ENCODE measurements around the gene TRPV4. TPM values are rescaled to one million over a fixed set of nuclear protein-coding genes. Genes with fewer than 3 reads are reported as not detected.

TRPV4 gene
- total RNA-seq, 3 donors from 2014 or later: 0.43 to 0.92 (median 0.48) TPM

GRCh38 chr12:109785854-109786253 is 47.3 kb downstream of the TRPV4 start:
- no peak for TF ChIP-seq CTCF (IDR thresholded peaks at IDR 0.05)
- no peaks in the 10 kb centered on the region for H3K9me3 ChIP-seq
- no peak for ATAC-seq
- no peak for DNase-seq
- no peaks in the 10 kb centered on the region for H3K36me3 ChIP-seq (ENCODE audit: low read depth)
- no peaks in the 10 kb centered on the region for H3K4me1 ChIP-seq (ENCODE audit: low read depth)
- H3K4me3 ChIP-seq: no peak overlapping the region
- intact Hi-C loops (cut with DNase I, micrococcal nuclease): no loop called here

- H3K4me1 ChIP-seq (ENCODE audit: low read depth): no peaks in the 10 kb centered on the region
- intact Hi-C loops (cut with DNase I, micrococcal nuclease): no loop called here
- no peak for TF ChIP-seq CTCF (IDR thresholded peaks at IDR 0.05)
- H3K36me3 ChIP-seq (ENCODE audit: low read depth): no peaks in the 10 kb centered on the region
- no peaks in the 10 kb centered on the region for H3K9me3 ChIP-seq
- no peak for DNase-seq
- H3K4me3 ChIP-seq: no peak overlapping the region
- no peak for ATAC-seq
Observed at GRCh38 chr12:109783965-109784244, 49.3 kb downstream of the TRPV4 start.

GRCh38 chr12:109783135-109783964 is 49.8 kb downstream of the TRPV4 start:
- intact Hi-C loops (cut with DNase I, micrococcal nuclease): no loop called here
- no peaks in the 10 kb centered on the region for H3K9me3 ChIP-seq
- DNase-seq (no peak), ATAC-seq (no peak)
- no peak for TF ChIP-seq CTCF (IDR thresholded peaks at IDR 0.05)
- H3K4me3 ChIP-seq: no peak overlapping the region
- H3K4me1 ChIP-seq (ENCODE audit: low read depth): no peaks in the 10 kb centered on the region
- H3K36me3 ChIP-seq (ENCODE audit: low read depth): no peaks in the 10 kb centered on the region

GRCh38 chr12:109782326-109782703 is 50.9 kb downstream of the TRPV4 start:
- Histone ChIP-seq H3K36me3 (ENCODE audit: low read depth) (no peaks in the 10 kb centered on the region), H3K4me3 (no peak overlapping the region), H3K4me1 (ENCODE audit: low read depth) (no peaks in the 10 kb centered on the region), H3K9me3 (no peaks in the 10 kb centered on the region)
- TF ChIP-seq CTCF (IDR thresholded peaks at IDR 0.05): no peak
- DNase-seq: no peak
- ATAC-seq: no peak
- intact Hi-C loops (cut with DNase I, micrococcal nuclease): no loop called here

GRCh38 chr12:109781668-109782325 is 51.4 kb downstream of the TRPV4 start:
- H3K4me1 ChIP-seq (ENCODE audit: low read depth): no peaks in the 10 kb centered on the region
- ATAC-seq: no peak
- no peak for TF ChIP-seq CTCF (IDR thresholded peaks at IDR 0.05)
- no peak overlapping the region for H3K4me3 ChIP-seq
- intact Hi-C loops (cut with DNase I, micrococcal nuclease): no loop called here
- H3K9me3 ChIP-seq: no peaks in the 10 kb centered on the region
- no peaks in the 10 kb centered on the region for H3K36me3 ChIP-seq (ENCODE audit: low read depth)
- DNase-seq: peak in 1 of 3 donors; percentile 10

Measured in mucosa of descending colon (tissue), 3 donors.